B cell (primary cell): ENCODE results near the gene VPS41. TPM values are rescaled to one million over a fixed set of nuclear protein-coding genes. Genes with fewer than 3 reads are reported as not detected.

Experiments used
- ATAC-seq: fragments of 200-7000 bp; cut with Tn5 transposase; one replicate; pipeline ENCODE4 v1.10.0; 2021; ENCODE audit warnings: low read depth, mild to moderate bottlenecking, moderate number of reproducible peaks, moderate library complexity
- CTCF ChIA-PET: fragments of 350-600 bp; sonication (Branson Sonifier 250); formaldehyde crosslinking; loops from one replicate; lab custom pipeline; 2021; ENCODE audit warnings: antibody characterized with exemption, inconsistent platforms; lab: Charles Lee
- POLR2A ChIA-PET: fragments of 350-600 bp; sonication (Branson Sonifier 250); formaldehyde crosslinking; loops from one replicate; lab custom pipeline; 2021; ENCODE audit warnings: antibody characterized with exemption; lab: Charles Lee
- DNase-seq: peaks from one replicate; pipeline ENCODE4 v3.0.0; 2013
- H2AFZ ChIP-seq: 2 replicates; pipeline ENCODE4 v1.6.1; 2012; ENCODE audit warnings: mild to moderate bottlenecking, low read depth, low read length; ENCODE audit not compliant: insufficient read depth, poor library complexity, severe bottlenecking
- H3K27ac ChIP-seq, 2 donors: 1 replicate in 1 of 2; 2 replicates in 1 of 2; pipeline ENCODE4 v1.5.1; 2012 to 2013; ENCODE audit warnings: low read length in 2 of 2, mild to moderate bottlenecking in 2 of 2, moderate library complexity in 1 of 2
- H3K27me3 ChIP-seq, 4 experiments: fragments of 200-600 bp in 1 of 4; sonication (generic) in 1 of 4; replicated peaks in 1 of 4; 1 replicate in 2 of 4; 2 replicates in 2 of 4; pipeline versions ENCODE4 v1.6.1 to v1.7.0; 2013 to 2016; ENCODE audit warnings: low read length in 3 of 4, mild to moderate bottlenecking in 2 of 4, mixed read lengths in 1 of 4, moderate library complexity in 1 of 4; ENCODE audit not compliant: insufficient read depth in 4 of 4, control insufficient read depth in 3 of 4; ENCODE audit errors: control extremely low read depth in 1 of 4
- H3K36me3 ChIP-seq, 2 experiments: replicated peaks in 1 of 2; 1 replicate in 1 of 2; 2 replicates in 1 of 2; pipeline versions ENCODE4 v1.6.1 to v1.7.1; 2013; ENCODE audit warnings: low read length in 1 of 2; ENCODE audit not compliant: insufficient read depth in 2 of 2, control insufficient read depth in 1 of 2; ENCODE audit errors: control extremely low read depth in 1 of 2, extremely low read depth in 1 of 2
- H3K4me1 ChIP-seq, 2 donors: fragments of 200-600 bp in 1 of 2; sonication (generic) in 1 of 2; 1 replicate in 1 of 2; 2 replicates in 1 of 2; pipeline versions ENCODE4 v1.5.1 to v1.6.1; 2013 to 2017; ENCODE audit warnings: low read length in 2 of 2; ENCODE audit not compliant: control insufficient read depth in 2 of 2, insufficient read depth in 2 of 2
- H3K4me2 ChIP-seq: replicated peaks from 2 replicates; pipeline ENCODE3; 2012; ENCODE audit warnings: mild to moderate bottlenecking, low read depth, low read length; ENCODE audit not compliant: poor library complexity, severe bottlenecking
- H3K4me3 ChIP-seq, 5 experiments: fragments of 200-600 bp in 1 of 5; sonication (generic) in 1 of 5; 1 replicate in 3 of 5; 2 replicates in 2 of 5; pipeline versions ENCODE4 v1.5.1 to v1.7.0; 2011 to 2016; ENCODE audit warnings: low read length in 4 of 5, mild to moderate bottlenecking in 4 of 5, low read depth in 2 of 5, control low read depth in 1 of 5, moderate library complexity in 1 of 5; ENCODE audit not compliant: insufficient read depth in 1 of 5; ENCODE audit errors: control extremely low read depth in 1 of 5, extremely low read depth in 1 of 5
- H3K79me2 ChIP-seq: fragments of 200-600 bp; sonication (generic); one replicate; pipeline ENCODE4 v1.6.0; 2016; ENCODE audit warnings: low read length; ENCODE audit not compliant: control insufficient read depth, insufficient read depth
- H3K9ac ChIP-seq: fragments of 200-600 bp; sonication (generic); 2 replicates; pipeline ENCODE4 v1.6.1; 2017; ENCODE audit warnings: mild to moderate bottlenecking, low read length, moderate library complexity
- H3K9me3 ChIP-seq, 3 donors: one replicate each; pipeline versions ENCODE4 v1.6.1 to v1.7.1; 2013; ENCODE audit warnings: low read length in 2 of 3; ENCODE audit not compliant: control insufficient read depth in 2 of 3, insufficient read depth in 1 of 3; ENCODE audit errors: control extremely low read depth in 1 of 3
- H4K20me1 ChIP-seq: 2 replicates; pipeline ENCODE4 v1.6.0; 2012; ENCODE audit warnings: mild to moderate bottlenecking, low read length; ENCODE audit not compliant: insufficient read depth, control insufficient read depth, poor library complexity, severe bottlenecking
- H3K27ac Mint-ChIP-seq: one replicate; pipeline ENCODE4 v1.8.0; 2021; ENCODE audit warnings: mixed read lengths
- H3K27me3 Mint-ChIP-seq: one replicate; pipeline ENCODE4 v1.8.0; 2021; ENCODE audit warnings: mixed read lengths
- H3K4me1 Mint-ChIP-seq: one replicate; pipeline ENCODE4 v1.8.0; 2021; ENCODE audit warnings: mixed read lengths
- H3K4me3 Mint-ChIP-seq: one replicate; pipeline ENCODE4 v1.8.0; 2021; ENCODE audit warnings: mixed read lengths
- H3K9me3 Mint-ChIP-seq: one replicate; pipeline ENCODE4 v1.8.0; 2022; ENCODE audit warnings: mixed read lengths; ENCODE audit not compliant: insufficient read depth
- EZH2 ChIP-seq: IDR thresholded peaks from 2 replicates; pipeline ENCODE4 v1.6.1; 2012; ENCODE audit warnings: borderline replicate concordance, low read depth, mild to moderate bottlenecking, moderate library complexity, low read length; ENCODE audit not compliant: insufficient read depth, poor library complexity, severe bottlenecking
- WGBS: methylation state at CpG from one replicate; pipeline ENCODE4 v1.1.5; 2013; ENCODE audit warnings: missing lambda C conversion rate; ENCODE audit not compliant: insufficient coverage; 5-methylcytosine and 5-hydroxymethylcytosine counted together
- intact Hi-C: fragments of 100-400 bp; cut with micrococcal nuclease; formaldehyde crosslinking; loops from one replicate; pipeline ENCODE4 v1.10.0; 2022
- polyA plus RNA-seq: library from polyadenylated mRNA; depleted of rRNA; stranded (reverse); fragments of >200 nt; gene quantifications from 2 replicates; pipeline ENCODE4 v1.2.3, GENCODE V29; 2012
- total RNA-seq, 2 donors: library from RNA; stranded (reverse); fragments of 120-200 nt in 1 of 2; gene quantifications; 1 replicate in 1 of 2; 2 replicates in 1 of 2; pipeline versions ENCODE4 v1.2.3 to v1.2.4, GENCODE V29; 2013 to 2022
- TF ChIP-seq, protein P1 (sequence below): fragments of 200-600 bp; IDR thresholded peaks from one replicate; pipeline ENCODE4 v1.8.0; 2022; ENCODE audit warnings: antibody characterized with exemption, mild to moderate bottlenecking

VPS41 gene
- total and polyA plus RNA-seq, 2 donors (not counting 1 experiment from before 2014, with no cell fraction given): 9.3 to 114 TPM

GRCh38 chr7:38716397-38716796 is 192.6 kb downstream of the VPS41 start:
- intact Hi-C loops: no loop called here
- H3K79me2 ChIP-seq: no peaks in the 10 kb centered on the region
- 95% methylated on average over 4 of the region's 4 CpGs for WGBS
- H3K9me3 ChIP-seq: peaks cover 0 to 16% (median 3%) of the 10 kb centered on the region in 3 donors
- CTCF ChIA-PET: no interaction called here
- Mint-ChIP-seq H3K4me1 (no peaks in the 10 kb centered on the region), H3K4me3 (no peak overlapping the region), H3K9me3 (peaks cover 10% of the 10 kb centered on the region), H3K27me3 (no peaks in the 10 kb centered on the region), H3K27ac (no peak overlapping the region)
- H3K27me3 ChIP-seq: no peaks in the 10 kb centered on the region
- no peaks in the 10 kb centered on the region for H4K20me1 ChIP-seq
- no peak overlapping the region for H3K9ac ChIP-seq
- no peak overlapping the region for H3K27ac ChIP-seq
- H2AFZ ChIP-seq: no peak overlapping the region
- no peak overlapping the region for H3K4me3 ChIP-seq
- TF ChIP-seq, protein P1, sequence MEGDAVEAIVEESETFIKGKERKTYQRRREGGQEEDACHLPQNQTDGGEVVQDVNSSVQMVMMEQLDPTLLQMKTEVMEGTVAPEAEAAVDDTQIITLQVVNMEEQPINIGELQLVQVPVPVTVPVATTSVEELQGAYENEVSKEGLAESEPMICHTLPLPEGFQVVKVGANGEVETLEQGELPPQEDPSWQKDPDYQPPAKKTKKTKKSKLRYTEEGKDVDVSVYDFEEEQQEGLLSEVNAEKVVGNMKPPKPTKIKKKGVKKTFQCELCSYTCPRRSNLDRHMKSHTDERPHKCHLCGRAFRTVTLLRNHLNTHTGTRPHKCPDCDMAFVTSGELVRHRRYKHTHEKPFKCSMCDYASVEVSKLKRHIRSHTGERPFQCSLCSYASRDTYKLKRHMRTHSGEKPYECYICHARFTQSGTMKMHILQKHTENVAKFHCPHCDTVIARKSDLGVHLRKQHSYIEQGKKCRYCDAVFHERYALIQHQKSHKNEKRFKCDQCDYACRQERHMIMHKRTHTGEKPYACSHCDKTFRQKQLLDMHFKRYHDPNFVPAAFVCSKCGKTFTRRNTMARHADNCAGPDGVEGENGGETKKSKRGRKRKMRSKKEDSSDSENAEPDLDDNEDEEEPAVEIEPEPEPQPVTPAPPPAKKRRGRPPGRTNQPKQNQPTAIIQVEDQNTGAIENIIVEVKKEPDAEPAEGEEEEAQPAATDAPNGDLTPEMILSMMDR: no peak
- no peak for TF ChIP-seq EZH2
- H3K4me1 ChIP-seq: no peaks in the 10 kb centered on the region
- no peak overlapping the region for H3K4me2 ChIP-seq
- DNase-seq (no peak), ATAC-seq (no peak)
- POLR2A ChIA-PET: no interaction called here
- H3K36me3 ChIP-seq: peaks cover 0 to 3% of the 10 kb centered on the region in 2 experiments

DNA sequence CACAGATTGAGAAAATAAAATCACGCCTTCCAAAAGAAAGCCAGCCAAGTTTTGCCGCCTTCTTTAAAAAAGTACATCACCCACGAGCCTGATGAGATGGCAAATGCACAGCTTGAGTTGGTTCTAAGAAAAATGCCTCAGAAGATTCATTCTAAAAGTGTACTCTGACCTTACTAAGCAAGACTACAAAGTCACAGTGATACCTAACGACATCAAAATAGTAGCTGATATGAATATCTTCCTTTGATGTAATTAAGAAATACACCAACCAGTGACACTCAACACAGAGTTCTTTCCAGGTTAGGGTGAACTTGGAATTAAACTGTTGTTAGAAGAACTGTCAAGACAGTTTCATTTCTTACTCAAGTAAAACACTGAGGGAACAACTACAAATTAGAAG is 199.9 kb downstream of the VPS41 start:
- ATAC-seq (no peak), DNase-seq (no peak)
- intact Hi-C loops: no loop called here
- H3K27me3 Mint-ChIP-seq: no peaks in the 10 kb centered on the region
- H3K27ac Mint-ChIP-seq: no peak overlapping the region
- Histone ChIP-seq H4K20me1 (no peaks in the 10 kb centered on the region), H3K27ac (no peak overlapping the region), H2AFZ (no peak overlapping the region), H3K4me2 (no peak overlapping the region), H3K4me1 (no peaks in the 10 kb centered on the region), H3K4me3 (no peak overlapping the region), H3K9ac (no peak overlapping the region), H3K27me3 (peaks cover 0 to 6% (median 0%) of the 10 kb centered on the region in 4 experiments), H3K36me3 (no peaks in the 10 kb centered on the region), H3K79me2 (no peaks in the 10 kb centered on the region), H3K9me3 (peaks cover 0 to 3% (median 0%) of the 10 kb centered on the region in 3 donors)
- TF ChIP-seq, protein P1: no peak
- no peak for TF ChIP-seq EZH2
- no peaks in the 10 kb centered on the region for H3K9me3 Mint-ChIP-seq
- no peaks in the 10 kb centered on the region for H3K4me1 Mint-ChIP-seq
- no peak overlapping the region for H3K4me3 Mint-ChIP-seq
- POLR2A ChIA-PET: no interaction called here
- WGBS: 100% methylated on average over 1 of the region's 4 CpGs
- CTCF ChIA-PET: no interaction called here
